Ecto neural progenitor cell (in vitro differentiated cells): ENCODE results near the gene KRTAP4-12.
"Not testable (repeated sequence)": the region's sequence is repeated elsewhere in the genome, so short reads cannot be mapped to it uniquely, and the experiment has no call there.

ENCODE experiments used
- DNase-seq: peaks from one replicate; pipeline ENCODE4 v3.0.0-alpha.2; 2018; ENCODE audit warnings: low spot score

KRTAP4-12 gene

DNA sequence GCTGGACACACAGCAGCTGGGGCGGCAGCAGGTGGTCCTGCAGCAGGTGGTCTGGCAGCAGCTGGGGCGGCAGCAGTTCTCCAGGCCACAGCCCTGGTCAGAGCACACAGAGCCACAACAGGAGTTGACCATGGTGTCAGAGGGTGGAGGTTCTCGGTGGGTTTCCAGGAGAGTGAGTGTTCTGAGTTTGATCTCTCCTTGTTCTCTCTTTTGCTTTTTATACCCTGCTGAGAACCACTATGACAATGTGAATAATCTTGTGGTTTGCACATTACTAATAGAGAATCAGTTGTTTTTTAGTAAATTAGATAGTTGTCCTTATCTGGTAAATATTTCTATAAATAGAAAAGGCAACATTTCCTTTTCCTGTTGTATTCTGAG lies at the start of gene KRTAP4-12:
Gene KRTAP4-12, minus strand, starts transcription at position 192 of the 381 bp plus-strand sequence. Its CDS starts 60 bp downstream, at position 132.
- DNase-seq: not testable (repeated sequence)

DNA sequence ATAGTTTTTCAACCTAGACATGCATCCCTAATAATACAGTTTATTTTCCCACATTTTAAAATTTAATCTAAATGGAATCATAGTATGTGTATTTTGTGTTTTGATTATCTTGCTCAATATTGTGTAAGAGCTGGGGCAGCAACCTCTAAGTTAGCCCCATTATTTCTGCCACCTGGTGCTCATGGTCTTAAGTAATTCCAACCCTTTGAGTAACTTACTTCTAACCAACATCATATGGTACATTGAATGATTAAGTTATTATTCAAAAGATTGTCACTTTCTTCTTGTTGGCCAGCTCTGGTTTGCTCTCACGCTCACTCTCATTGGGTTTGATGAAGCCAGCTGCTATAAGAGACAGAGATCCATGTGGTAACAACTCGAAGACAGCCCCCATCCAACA lies 47.9 kb upstream of the KRTAP4-12 start:
- DNase-seq: no peak

DNA sequence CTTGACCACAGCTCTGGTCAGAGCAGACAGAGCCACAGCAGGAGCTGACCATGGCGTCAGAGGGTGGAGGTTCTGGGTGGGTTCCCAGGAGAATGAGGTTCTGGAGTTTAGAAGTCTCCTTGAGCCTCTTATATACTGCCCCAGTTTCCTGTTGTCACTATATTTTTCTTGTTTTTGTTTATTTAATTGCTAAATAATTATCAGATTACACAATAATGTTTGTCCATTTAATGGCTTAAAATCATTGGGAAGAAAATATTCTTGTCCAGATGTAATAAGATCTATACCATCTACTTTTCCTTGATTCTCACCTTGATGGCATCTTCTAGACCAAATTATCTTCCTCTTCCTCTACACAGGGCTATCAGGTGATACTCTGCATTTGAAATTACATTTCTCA lies 44.1 kb upstream of the KRTAP4-12 start, which contains the start of gene KRTAP4-3:
Gene KRTAP4-3, minus strand, starts transcription at position 101 of the 400 bp plus-strand sequence. Its CDS starts 49 bp downstream, at position 52.
- no peak for DNase-seq

DNA sequence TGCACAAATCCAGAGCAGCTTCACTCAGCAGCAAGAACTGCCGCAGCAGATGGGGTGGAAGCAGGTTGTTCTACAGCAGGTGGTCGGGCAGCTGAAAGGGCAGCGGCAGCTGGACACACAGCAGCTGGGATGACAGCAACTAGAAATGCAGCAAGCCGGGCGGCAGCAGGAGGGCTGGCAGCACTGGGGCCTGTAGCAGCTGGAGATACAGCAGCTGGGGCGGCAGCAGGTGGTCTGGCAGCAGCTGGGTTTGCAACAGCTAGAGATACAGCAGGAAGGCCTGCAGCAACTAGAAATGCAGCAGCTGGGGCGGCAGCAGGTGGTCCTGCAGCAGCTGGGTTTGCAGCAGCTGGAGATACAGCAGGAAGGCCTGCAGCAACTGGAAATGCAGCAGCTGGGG lies 43.6 kb upstream of the KRTAP4-12 start:
- no peak for DNase-seq

DNA sequence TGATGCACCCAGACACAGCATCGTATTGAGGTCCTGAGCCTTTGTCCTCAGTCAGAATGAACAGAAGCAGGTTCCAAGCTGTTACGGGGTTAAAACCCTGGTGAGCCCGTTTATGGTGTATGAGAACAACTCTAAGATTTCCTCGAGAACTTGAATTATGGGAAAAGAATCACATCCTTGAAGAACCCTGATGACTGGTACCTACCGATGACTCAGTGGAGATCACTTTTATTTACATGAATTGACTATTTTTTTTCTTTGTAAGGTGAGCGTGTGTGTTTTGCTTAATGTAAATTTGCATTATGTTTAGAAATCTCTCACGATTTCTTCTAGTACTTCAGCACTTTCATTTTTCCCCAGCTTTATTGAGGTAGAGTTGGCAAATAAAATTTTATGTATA lies 39.8 kb upstream of the KRTAP4-12 start:
- DNase-seq: no peak

DNA sequence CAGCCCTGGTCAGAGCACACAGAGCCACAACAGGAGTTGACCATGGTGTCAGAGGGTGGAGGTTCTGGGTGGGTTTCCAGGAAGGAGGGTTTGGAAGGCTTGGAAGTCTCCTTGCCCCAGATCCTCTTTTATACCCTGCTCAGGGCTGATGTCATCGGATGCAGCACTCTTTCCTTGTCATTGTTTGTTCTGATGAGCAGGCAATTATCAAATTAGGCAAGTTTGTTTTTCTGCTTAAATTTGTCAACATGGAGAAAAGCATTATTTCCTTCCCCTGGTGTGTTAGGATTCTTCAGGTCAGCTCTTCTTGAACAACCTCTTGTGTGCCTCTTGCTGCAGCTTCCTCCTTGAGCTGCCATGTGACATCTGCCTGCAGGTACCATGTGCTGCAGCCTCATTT lies 36.7 kb upstream of the KRTAP4-12 start, which contains the start of gene KRTAP4-4:
Gene KRTAP4-4, minus strand, starts transcription at position 101 of the 400 bp plus-strand sequence. Its CDS starts 57 bp downstream, at position 44.
- DNase-seq: no peak

DNA sequence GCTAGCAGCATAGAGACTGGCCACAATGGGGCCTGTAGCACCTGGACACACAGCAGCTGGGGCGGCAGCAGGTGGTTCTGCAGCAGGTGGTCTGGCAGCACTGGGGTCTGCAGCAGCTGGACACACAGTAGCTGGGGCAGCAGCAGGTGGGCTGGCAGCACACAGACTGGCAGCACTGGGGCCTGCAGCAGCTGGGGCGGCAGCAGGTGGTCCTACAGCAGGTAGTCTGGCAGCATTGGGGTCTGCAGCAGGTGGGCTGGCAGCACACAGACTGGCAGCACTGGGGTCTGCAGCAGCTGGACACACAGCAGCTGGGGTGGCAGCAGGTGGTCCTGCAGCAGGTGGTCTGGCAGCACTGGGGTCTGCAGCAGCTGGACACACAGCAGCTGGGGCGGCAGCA lies 36.2 kb upstream of the KRTAP4-12 start:
- DNase-seq: not testable (repeated sequence)

DNA sequence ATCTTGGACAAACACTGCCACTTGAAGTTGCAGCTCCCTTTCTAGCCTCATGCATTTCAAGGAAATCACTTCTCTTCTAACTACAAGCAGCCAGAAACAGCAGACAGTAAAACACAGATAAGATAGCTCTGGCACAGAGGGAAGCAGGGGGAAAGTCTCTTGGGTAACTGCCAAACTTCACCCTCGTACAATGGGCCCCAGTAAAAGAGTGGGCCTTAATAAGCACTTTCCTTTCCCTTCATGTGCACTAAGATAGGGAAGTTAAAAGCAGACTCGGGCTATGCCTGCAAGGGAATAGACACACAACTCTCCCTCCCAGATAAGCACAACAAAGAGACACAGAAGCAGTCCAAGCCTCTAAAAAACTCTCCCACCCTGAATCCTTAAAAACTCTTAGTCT lies 29.9 kb upstream of the KRTAP4-12 start:
- no peak for DNase-seq

DNA sequence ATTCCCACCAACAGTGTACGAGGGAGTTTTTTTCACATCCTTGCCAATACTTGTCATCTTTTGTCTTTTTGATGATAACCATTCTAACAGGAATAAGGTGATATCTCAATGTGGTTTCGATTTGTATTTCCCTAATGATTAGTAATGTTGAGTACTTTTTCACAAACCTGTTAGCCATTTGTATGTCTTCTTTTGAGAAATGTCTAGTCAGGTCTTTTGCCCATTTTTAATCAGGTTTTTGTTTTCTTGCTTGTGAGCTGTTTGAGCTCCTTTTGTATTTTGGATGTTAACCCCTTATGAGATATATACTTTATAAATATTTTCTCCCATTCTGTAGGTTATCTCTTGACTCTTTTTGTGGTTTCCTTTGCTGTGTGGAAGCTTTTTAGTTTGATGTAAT lies 27.5 kb upstream of the KRTAP4-12 start:
- DNase-seq: no peak

DNA sequence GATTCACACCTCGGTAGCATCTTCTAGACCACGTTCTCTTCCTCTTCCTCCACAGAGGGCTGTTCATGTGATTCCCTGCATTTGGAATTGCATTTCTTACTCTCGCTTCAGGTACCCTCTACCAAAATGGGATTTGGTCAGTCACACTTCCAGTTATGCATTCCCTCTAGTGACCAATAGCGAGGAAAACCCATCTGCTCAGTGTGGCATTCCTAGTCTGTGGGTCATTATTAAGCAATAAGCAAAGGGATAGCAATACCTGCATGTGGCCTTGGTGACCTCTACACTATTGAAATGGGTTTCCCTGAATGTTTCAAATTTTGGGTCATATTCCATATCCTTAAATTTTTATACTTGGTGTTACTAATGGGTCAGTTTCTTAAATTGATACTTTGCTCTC lies 26.0 kb upstream of the KRTAP4-12 start:
- DNase-seq: no peak

DNA sequence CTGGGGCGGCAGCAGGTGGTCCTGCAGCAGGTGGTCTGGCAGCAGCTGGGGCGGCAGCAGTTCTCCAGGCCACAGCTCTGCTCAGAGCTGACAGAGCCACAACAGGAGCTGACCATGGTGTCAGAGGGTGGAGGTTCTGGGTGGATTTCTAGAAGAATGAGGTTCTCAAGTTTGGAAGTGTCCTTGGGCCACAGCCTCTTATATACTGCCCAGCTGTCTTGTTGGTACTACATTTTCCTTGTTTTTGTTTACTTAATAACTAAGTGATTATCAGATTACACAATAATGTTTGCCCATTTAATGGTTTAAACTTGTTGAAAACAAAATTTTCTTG lies 25.6 kb upstream of the KRTAP4-12 start, which contains the start of gene KRTAP4-5:
Gene KRTAP4-5, minus strand, starts transcription at position 174 of the 334 bp plus-strand sequence. Its CDS starts 58 bp downstream, at position 116.
- no peak for DNase-seq

DNA sequence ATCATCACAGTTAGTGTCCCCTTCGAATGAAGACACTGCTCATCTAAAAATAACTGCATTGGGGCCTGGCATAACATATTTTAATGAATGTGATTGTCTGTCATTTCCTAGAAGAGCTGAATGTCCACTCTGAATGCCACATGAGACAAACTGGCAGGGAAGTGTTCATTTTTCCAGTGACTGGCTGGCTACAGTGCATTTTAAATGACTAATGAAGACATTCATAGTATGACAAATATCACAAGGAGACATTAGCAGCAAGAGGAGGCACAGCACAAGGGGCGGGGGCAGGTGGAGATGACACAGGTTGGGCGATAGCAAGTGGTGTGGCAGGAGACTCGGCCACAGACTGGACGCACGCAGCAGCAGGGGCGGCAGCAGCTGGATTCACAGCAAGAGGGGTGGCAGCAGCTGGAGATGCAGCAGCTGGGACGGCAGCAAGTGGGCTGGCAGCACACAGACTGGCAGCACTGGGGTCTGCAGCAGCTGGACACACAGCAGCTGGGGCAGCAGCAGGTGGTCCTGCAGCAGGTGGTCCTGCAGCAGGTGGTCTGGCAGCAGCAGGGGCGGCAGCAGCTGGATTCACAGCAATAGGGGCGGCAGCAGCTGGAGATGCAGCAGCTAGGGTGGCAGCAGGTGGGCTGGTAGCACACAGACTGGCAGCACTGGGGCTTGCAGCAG lies 25.1 kb upstream of the KRTAP4-12 start:
- DNase-seq: not testable (repeated sequence)

DNA sequence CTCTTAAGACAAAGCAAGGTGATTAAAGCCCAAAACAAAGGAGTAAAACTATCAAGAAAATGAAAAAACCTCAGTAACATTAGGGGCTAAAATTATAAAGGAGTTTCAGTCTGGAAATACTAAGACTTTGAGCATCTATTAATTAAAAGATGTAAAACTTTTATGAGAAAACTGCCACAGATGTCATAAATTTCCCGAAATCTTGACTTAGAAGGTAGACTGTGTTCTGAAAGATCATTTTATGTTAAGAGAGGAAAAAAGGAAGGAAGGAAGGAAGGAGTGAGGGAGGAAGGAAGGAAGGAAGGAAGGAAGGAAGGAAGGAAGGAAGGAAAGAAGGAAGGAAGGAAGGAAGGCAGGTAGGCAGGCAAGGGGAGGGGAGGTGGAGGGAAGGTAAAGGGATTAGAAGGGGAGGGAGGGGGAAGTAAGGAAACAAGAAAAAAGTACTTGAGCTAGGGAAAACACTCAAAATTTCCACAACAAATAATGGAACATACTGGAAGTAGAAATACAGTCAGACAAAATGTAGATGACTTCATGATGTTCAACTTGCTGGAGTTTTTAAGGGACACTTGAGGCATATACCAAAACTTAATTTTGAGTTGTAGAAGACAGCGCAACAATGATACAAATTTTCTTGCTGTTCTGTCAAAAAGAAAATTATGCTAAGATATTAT lies 23.7 kb upstream of the KRTAP4-12 start:
- DNase-seq: no peak

DNA sequence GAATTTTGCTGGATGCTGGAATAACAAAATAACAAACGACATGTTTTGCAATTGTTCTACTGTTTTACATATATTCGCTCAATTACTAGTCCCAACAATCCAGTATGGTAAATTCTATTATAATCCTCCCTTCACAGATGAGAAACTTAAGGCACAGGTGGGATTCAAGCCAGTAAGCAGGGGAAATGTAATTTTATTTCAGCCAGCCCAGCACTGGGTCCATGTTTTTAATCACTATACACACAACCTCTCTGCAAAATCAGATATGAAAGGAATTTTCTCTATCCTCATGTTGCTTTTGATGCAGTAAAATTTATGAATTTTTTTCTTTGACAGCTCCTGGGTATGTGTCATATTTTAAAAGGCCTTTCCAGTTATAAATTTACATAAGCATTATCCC lies 21.3 kb upstream of the KRTAP4-12 start:
- DNase-seq: no peak

DNA sequence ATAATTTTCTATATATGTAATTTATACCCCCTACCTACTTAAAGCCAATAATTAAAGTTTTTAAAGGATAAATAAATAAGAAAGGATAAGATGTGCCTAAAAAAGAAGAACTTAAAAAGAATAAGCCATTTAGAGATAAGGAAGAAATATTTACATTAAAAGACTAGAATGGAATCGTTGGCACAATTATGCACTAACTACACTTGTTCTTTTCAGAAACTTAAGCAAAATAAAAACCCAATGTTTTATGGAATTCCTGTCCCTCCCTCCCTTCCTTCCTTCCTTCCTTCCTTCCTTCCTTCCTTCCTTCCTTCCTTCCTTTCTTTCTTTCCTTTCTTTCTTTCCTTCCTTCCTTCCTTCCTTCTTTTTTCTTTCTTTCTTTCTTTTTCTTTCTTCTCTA lies 20.9 kb upstream of the KRTAP4-12 start:
- no peak for DNase-seq

DNA sequence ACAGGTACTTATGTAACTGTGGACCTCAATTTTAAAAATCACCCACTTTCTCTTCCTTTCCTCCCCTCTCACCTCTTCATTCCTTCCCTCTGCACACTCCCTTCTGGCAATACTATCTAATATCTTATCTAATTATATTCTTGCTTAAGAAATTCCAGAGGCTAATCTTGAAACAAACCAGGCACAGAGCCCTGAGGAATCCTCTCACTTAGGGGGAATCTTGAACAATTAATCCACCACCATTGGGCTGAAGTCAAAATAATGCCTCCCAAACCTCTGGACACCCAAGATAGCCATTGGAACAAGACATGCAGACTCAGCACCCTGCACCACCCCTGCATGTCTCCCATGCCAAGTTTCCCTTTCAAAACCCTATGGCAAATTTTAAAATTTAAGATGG lies 17.4 kb upstream of the KRTAP4-12 start:
- no peak for DNase-seq

DNA sequence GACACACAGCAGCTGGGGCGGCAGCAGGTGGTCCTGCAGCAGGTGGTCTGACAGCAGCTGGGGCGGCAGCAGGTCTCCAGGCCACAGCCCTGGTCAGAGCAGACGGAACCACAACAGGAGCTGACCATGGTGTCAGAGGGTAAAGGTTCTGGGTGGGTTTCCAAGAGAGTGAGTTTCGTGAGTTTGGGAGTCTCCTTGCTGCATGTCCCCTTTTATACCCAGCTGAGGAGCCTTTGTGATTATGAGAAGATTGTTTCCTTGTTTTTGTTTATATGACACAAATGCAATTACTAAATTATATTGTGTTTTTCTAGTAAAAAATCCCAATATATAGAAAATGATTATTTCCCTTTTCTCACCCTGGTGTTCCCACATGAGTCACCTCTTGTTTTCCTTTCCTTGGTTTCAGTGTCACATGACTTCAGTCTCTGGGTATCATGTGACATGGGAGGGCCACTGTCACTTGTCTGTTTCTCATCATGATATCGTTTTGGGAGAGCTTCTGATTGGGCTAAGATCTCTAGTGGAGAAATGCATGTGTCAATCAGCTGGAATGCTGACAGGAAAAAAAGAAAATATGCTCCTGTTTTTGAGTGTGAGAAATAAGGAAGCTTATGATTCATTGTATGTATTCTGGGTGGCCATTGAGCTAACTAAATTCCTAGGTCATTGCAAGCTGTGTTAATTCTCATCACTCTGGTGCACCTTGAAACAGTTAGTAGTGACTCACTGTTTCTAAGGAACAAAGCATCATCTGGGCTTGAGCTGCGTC lies 16.6 kb upstream of the KRTAP4-12 start, which contains the start of gene KRTAP4-6:
Gene KRTAP4-6, minus strand, starts transcription at position 185 of the 772 bp plus-strand sequence. Its CDS starts 57 bp downstream, at position 128.
- no peak for DNase-seq

DNA sequence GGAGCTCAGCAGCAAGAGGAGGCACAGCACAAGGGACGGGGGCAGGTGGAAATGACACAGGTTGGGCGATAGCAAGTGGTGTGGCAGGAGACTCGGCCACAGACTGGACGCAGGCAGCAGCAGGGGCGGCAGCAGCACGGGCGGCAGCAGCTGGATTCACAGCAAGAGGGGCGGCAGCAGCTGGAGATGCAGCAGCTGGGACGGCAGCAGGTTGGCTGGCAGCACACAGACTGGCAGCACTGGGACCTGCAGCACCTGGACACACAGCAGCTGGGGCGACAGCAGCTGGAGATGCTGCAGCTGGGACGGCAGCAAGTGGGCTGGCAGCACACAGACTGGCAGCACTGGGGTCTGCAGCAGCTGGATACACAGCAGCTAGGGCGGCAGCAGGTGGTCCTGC lies 15.9 kb upstream of the KRTAP4-12 start:
- not testable (repeated sequence) for DNase-seq

DNA sequence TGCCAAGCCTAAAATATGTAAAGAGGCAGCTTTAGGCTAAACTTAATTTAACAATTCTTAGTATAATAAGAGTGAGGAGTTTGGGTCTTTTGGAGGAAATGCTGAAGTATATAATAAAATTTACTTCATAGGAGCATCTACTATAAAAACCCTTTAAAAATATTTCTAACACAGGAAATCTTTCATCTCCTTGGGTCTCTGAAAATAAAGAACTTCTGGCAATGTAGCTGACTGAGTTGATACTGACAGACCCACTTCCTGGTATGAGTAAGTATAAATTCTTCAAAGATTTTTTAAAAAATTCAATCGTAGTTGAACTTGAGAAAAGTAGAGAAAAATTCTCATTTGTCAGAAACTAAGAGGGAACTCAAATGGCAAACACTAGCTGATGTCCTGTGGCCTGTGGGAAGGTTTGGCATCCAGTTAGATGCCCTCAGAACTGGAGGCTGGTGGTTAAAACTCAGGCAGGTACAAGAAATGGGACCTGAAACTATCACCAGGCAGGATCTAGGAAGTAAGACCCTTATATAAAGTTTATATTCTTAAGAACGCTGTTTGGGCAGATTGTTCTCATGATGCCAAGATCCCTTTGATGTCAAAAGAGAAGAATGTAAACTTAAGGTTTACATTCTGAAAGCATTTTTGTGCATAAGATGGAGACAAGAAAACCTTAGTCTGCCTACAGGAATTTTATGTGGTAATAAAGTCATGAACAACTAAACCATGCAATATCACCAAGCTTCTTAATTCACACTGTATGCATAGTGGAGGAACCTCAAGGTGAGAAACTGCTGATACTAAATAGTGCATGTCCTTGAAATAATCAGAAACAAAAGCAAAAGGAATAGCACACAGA lies 10.1 kb upstream of the KRTAP4-12 start:
- no peak for DNase-seq

DNA sequence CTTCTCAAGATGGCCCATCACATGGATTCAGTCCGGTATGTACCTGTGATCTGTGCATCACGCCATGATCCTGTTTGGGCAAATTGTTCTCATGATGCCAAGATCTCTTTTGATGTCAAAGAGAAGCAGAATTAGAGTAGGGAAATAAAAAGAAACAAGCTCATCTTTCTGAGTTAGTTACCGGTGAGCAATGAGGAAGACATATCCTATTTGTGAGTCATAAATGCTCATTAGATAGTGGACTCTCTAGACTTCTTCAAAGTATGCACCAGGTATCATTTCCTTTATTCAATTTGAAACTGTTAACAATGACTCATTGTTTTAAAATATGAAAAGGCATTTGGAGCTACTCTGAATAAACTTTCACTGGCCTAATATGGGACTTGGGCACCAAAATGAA lies 8.0 kb upstream of the KRTAP4-12 start:
- DNase-seq: no peak

DNA sequence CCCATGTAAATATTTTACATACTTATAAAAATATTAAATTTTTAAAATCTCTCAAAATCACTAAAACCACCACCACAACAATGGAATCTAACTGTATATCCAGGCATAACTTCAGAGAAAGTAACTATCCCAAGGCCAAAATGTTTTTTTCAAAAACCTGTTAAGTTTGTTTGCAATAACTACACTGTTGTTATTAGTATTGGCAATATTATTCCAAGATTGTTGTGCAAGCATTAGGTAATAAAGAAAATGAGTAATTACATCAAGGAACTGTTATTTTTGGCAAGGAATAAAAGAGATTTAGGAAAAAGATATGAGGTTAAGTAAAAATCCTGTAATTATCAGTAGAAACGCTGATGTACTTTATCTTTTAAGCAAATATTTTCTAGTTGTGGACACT lies 3.4 kb upstream of the KRTAP4-12 start:
- no peak for DNase-seq

DNA sequence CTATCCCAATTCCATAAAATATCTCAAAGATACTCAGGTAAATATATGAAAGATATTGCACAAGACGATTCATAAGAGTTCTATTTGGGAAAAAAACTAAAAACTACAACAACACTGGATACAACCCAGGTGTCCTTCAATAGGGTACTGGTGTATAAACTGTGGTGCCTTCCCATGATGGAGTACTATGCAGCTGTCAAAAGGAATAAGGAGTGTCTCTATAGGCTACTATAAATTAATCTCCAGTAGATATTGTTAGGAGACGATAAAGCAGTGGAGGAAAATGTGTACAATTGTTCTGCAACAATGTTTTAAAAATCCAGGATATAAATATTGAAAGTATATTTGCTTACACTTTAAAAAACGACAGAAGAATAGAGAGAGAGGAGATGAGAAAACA lies 2.4 kb upstream of the KRTAP4-12 start:
- no peak for DNase-seq
